NCI-H2227 (cell line): Measurements from ENCODE around the gene USP32.
A peak's percentile ranks its signal among the peaks of the same experiment; 100 is the strongest.
"Not testable (repeated sequence)": the region's sequence is repeated elsewhere in the genome, so short reads cannot be mapped to it uniquely, and the experiment has no call there.

Experiments
- DNase-seq: peaks from one replicate; lab custom pipeline; 2025; ENCODE audit not compliant: unreplicated experiment; lab: John Stamatoyannopoulos, UW

The USP32 gene

GRCh38 chr17:60412701-60413100 lies 20.8 kb upstream of the USP32 start:
- DNase-seq: no peak

GRCh38 chr17:60410001-60410400 lies 18.1 kb upstream of the USP32 start:
- no peak for DNase-seq

GRCh38 chr17:60406887-60407286 lies 15.0 kb upstream of the USP32 start:
- DNase-seq: no peak

GRCh38 chr17:60403962-60404361 lies 12.0 kb upstream of the USP32 start:
- no peak for DNase-seq

DNA sequence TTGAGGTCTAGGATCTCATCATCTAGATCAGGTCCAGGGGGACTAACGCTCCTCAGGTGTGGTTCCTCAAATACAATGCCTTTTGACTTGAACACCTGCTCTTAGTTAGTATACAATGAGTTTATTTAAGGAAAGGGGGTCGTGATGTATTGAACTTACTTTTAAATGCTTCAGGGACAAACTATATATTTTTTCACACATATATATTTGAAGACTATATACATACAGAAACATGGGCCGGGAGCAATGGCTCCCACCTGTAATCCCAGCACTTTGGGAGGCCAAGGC lies 11.5 kb upstream of the USP32 start:
- no peak for DNase-seq

DNA sequence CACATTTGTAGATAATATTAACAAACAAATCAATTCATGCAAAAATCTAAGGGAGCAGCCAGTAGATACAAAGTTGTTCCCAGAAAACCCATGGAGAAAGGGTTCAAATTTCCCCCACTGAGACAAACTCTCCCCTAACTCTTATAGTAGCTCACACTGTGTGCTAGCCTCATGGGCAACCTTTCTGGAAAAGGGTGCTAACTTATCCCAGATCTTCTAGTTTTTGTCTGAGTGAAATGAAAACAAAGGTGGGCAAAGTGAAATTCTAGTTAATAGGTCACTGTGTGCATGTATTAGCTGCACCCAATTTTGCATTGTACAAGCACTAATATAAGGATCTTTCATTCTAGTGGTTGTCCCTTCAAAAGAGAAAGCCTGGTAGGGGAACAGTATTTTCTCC lies 9.9 kb upstream of the USP32 start:
- DNase-seq: no peak

- DNase-seq: no peak
Measured at GRCh38 chr17:60398227-60398959, 6.5 kb upstream of the USP32 start.

GRCh38 chr17:60396412-60396811 lies 4.5 kb upstream of the USP32 start:
- DNase-seq: no peak

GRCh38 chr17:60395508-60396065 lies 3.7 kb upstream of the USP32 start:
- peak; percentile 28 for DNase-seq

GRCh38 chr17:60393840-60394723 lies 2.1 kb upstream of the USP32 start:
- DNase-seq: peak; percentile 82

DNA sequence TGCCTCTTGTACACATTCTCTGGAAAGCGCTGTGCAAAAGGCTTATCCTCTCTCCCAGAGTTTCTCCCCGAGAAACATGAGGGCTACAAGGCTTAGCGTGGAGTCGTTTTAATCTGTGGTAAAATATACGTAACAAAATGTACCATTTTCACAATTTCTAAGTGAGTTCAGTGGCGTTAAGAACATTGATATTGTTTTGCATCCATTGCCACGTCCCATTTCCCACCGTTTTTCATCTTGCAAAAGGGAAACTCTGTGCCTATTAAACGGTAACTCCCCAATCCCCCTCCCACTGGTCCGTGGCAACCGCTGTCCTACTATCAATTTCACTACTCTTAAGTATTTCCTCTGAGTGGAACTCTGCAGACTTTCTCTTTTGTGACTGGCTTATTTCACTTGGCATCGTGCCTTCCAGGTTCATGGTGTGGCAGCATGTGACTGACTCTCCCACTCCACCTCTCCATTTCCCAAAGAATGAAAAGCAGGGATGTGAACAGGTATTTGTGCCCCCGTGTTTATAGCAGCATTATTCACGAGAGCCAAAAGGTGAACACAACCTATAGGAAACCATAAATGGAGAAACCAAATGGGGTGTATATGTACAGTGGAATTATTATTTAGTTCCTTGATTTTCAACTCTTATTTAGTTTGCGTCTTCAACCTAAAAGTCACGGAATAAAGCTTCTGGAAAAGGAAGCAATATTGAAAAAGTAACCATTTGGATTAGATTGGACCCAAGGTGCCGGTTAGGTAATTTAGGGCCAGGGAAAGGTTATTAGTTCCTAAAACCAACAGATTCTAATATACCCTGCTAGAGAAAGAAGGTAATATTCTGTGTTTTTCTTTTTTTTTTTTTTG lies 1.1 kb upstream of the USP32 start:
- peak; percentile 61 for DNase-seq

DNA sequence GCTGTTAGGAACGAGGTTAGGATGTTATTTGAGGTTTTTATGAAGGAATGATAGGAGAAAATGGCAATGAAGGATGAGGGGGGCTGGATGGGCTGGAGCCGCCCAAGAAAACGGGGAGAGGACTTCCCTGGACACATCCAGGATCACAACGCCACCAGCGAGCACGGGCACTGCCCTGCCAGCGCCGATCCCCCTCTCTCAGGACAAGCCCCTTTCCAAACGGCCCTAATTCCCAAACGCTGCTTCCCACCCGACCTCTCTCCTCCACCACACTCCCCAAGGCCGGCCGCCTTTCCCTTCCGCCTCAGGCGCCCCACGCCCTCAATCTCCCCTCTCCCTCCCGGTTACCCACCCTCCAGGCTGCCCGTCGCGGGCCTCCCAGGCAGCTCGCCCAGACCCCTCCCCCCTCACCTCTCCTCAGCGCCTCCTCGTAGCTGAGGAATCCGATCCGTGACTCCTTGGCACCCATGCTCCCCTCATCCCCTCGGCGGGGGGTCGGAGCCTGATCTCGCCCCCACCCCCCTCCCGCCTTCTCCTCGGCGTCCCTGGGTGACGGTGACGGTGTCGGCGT lies 377 bp downstream of the USP32 start:
- DNase-seq: peak; percentile 67

DNA sequence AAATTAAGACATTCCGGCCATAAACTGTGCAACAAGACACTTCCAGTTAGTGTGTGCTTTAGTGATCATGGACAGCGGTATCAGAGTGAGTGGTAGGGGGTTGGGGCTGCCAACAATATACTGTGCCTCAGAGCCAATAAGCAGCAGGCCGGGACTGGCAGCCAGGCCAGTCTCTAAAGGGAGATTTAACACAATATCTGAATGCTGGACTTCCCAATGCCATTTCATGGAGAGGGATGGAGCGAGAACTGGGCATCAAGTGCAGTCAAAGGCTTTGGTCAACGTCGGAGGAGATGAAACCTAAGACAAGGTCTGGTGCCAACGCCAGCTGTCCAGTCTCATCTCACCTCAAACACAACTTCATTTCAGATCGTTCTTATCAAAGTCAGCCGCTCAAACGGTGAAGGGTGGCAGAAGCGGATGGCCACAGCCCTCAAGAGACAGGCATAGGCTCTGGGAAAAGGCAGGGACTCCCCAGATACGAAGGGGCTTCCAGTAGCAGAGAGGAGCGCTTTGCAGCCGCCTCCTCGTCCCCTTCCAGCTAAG lies 935 bp downstream of the USP32 start:
- DNase-seq: peak; percentile 51

GRCh38 chr17:60390186-60390585 lies 1.7 kb downstream of the USP32 start:
- DNase-seq: no peak

DNA sequence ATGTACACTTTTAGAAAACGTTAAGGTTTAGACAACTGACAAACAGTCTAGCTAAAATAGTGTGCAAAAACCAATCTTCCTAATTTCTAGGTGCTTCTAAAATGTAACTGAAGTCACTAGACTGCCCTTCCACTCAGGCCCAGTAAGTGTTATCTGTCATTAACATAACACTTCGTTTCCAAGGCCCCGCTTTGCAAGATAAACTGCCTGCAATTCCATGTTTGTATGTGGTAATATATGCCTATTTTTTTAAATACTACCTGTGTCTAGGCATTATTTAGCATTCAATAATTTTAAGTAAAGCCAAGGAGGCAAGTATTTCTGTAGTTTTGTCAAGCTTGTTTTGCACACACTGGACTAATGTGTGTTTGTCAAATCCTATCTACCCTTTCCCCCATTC lies 3.2 kb downstream of the USP32 start:
- DNase-seq: no peak

- no peak for DNase-seq
Measured at GRCh38 chr17:60387666-60388065, 4.3 kb downstream of the USP32 start.

DNA sequence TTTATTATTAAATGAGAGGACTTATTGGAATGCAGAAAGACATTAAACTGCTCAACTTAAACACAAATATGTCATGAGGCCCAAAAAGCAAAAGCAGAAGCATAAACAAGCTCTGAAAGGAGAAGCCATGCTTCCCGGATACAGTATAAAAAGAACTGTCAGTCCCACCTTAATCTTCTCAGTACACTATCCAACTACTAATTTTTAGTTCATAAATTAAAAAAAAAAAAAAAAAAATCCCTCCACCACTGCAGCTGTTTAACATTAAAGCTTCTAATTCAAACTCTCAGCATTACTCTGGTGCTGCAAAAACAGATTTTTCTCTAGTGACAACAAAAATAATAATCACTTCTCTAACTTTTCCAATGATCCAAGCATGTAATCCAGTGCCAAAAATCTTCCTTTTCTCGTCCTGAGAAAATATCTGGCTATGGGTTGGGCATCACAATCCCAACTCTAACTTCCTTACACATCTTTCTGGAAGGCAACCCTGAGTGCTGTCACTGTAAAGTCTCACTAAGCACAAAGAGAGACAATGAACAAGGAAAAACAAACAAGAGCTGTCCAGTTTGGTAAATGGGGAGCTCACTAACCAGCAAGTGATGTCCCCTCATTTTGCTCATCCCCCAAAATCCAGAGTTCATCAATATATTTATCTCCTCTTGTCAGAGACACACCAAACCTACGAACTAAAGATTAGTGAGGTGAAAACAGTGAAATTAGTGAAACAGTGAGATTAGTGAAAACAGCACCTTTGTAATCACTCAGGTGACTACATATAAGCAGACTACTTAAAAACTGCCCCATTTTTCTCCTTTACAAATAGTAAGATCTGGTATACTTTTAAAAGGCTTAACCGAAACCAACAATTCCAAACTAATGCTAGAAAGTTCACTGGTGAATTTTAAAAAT lies 5.5 kb downstream of the USP32 start:
- DNase-seq: no peak

GRCh38 chr17:60384921-60385320 lies 7.0 kb downstream of the USP32 start:
- DNase-seq: not testable (repeated sequence)

GRCh38 chr17:60383379-60383778 lies 8.6 kb downstream of the USP32 start:
- peak; percentile 10 for DNase-seq

DNA sequence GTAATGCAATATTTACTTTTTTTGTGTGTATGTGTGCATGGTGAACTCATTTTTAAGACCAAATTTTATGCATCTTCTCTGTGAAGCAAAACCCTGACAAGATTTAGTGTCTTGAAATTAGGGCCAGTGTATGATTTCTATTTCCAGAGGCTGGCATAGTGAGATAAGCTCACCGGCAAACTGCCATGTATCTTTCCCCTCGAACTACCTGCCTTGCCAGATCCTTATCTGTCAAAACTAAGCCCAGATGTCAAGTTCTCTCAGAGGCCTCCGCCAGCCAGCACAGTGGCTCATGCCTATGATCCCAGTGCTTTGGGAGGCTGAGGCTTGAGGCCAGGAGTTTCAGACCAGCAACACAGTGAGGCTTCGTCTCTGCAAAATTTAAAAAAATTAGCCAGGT lies 10.0 kb downstream of the USP32 start:
- no peak for DNase-seq
